NCI-H2227 (cell line): ENCODE data around the gene FBN1.

ENCODE experiments used
- DNase-seq: peaks from one replicate; lab custom pipeline; 2025; ENCODE audit not compliant: unreplicated experiment; lab: John Stamatoyannopoulos, UW

The FBN1 gene

GRCh38 chr15:48522123-48522522, 123.4 kb downstream of the FBN1 start:
- no peak for DNase-seq

- no peak for DNase-seq
These were observed 124.9 kb downstream of the FBN1 start for GRCh38 chr15:48520376-48521155.

DNA sequence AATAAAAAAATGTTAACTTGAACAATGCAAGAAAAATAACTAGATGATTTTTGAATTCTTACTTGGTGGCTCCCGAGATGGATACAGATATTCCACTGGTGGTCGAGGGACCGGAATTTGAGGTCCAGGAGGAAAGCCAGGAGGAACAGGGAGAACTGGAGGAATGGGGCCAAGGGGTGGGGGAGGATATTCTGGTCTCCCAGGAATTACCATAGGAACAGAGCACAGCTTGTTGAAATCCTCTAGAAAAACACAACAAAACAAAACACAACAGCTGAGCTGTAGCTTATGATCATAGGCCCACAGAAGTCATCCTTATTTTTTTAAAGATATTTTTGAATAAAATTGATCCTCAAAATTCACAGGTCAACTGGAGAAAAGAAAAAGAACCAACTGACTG, 129.4 kb downstream of the FBN1 start:
- DNase-seq, result no peak

DNA sequence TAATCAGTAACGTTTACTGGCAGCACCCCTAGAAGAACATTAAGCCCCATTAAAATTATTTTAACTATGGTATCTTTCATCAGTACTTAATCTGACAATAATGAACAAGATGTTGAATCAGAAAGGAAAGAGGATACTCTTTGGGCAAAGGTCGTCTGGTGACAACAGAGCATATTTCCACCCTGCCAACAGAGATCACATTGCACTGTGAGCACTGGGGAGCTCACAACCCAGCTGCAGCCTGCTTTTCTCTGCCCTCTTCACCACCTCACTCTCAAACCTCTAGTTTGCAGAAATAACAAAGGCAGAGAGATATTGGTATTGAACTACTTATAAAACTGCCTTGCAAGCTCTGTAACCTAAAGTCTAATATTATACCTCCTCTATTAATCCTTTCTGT, 130.0 kb downstream of the FBN1 start:
- DNase-seq, result no peak

GRCh38 chr15:48514103-48514816, 131.2 kb downstream of the FBN1 start:
- DNase-seq, result no peak

GRCh38 chr15:48510976-48511375, 134.5 kb downstream of the FBN1 start:
- DNase-seq, result no peak

- DNase-seq, result peak; percentile 27
These were observed 138.0 kb downstream of the FBN1 start for GRCh38 chr15:48507416-48508065.

DNA sequence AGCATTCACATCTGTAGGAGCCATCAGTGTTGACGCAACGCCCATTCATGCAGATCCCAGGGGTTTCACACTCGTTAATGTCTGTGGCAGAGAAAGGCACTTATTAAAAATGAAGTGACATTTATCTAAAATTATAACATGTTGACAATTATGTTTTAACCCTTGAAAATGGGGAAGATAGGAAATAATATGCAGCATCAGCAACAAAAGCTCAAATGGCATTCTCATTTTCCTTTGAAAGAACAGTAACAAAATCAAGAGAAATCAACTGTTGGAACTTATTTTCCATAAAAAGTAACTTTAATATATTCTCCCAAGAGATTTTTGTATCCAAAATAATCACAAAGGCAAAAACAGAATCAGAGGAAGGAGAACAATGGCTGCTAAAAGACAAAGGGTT, 140.4 kb downstream of the FBN1 start:
- DNase-seq, result no peak

DNA sequence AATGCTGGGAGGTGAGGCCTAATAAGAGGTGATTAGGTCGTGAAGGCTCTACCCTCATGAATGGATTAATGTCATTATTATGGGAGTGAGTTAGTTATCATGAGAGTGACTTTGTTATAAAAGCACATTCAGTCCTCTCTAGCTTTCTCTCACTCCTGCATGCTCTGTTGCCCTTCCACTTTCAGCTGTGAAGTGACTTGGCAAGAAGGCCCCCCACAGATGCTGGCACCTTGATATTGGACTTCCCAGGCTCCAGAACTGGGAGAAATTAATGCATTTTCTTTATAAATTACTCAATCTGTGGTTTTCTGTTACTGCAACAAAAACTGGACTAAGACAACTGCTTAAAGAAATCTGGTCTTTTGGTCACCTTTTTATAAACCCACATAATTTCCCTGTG, 144.3 kb downstream of the FBN1 start:
- DNase-seq, result no peak

DNA sequence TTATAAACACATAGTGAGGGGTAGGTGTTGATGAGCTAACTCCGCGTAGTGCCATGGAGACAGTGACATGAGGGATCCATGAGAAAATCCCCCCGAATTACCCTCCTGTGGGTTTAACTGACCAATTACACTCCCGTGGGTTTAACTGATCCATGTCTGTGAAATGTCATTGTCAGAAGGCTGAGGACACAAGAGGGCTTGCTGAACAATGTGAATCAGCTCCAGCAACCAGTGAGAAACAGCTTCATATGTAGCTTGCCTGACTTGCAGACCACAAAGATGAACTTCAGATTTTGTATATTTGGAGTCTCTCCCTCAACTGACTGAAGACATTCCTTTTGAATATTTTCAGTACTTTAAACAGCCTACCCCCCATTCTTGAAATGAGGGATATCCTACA, 144.9 kb downstream of the FBN1 start:
- no peak for DNase-seq

DNA sequence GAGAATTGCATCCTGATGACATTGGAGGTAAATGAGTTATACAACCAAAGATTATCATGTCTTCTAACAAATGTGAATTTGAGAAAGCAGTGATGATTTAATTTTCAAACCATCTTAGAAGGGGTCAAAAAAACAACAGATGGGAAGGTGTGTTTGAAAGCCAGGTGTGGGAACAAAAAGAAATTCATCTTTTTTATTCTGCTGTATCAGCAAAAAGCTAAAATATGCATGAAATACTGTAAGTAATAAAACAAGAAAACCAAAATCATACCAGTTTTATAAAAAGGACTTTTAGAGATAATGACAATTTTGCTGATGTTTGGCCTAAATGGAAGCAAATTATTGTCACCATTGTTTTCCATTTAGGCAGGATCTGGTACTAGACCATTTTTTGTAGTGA, 145.5 kb downstream of the FBN1 start:
- no peak for DNase-seq

GRCh38 chr15:48498828-48499227, 146.7 kb downstream of the FBN1 start:
- DNase-seq, result no peak

GRCh38 chr15:48494631-48495030, 150.9 kb downstream of the FBN1 start:
- no peak for DNase-seq

GRCh38 chr15:48493763-48494225, 151.7 kb downstream of the FBN1 start:
- no peak for DNase-seq

- DNase-seq, result no peak
These were observed 152.3 kb downstream of the FBN1 start for GRCh38 chr15:48493084-48493762.

DNA sequence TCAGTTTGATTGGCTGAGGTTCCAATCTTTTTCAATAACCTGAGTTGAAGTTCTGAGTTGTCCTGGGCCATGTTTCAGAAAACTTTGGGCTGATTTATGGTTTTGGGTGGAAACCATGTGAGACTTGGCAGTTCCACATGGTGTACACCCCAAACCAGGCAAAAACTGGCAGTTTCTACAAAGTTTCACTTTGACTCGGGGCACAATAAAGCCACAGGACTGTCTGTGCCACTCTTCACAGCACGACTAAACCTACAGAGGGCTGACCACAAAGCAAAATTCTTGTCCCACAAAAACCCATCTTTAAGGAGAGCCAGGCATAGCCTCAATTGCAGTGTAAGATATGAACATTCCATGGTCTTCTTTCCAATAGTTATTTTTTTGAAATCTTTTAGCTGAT, 159.3 kb downstream of the FBN1 start:
- DNase-seq, result no peak

DNA sequence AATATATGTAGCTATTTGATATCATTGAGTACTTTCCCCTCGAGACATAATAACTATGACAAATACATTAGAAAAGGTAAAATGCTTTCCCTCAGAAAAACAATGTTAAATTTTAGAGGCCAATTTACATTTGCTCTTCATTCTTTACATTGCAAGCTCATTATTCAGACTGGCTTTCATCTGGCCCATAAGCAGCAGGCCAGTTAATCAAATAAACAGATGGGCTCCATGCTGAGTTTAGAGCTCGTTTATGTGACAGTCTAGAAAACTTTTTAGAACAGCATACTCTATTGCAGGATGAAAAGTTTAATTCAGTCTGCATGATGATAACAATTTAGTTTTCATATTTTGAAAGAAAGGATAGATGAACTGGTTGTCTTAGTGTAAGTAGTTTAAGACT, 163.7 kb downstream of the FBN1 start:
- DNase-seq, result no peak

DNA sequence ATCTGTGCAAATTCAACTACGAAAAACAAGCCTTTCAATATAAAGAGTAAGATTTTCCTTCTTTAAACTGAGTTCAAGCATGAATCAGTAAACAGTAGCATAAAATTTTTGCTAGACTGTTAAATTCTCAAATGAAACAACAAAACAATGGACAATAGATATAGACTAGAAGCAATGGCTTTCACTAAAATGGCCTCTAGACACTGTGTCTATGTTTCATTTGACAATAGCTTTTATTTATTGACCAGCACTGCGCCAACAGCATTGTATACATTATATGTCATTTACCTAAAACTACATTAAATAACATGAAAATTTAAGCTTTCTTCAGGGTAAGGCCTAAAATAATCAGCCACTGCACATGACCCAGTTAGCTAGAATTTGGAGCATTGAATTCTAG, 165.8 kb downstream of the FBN1 start:
- no peak for DNase-seq

- DNase-seq, result no peak
These were observed 166.9 kb downstream of the FBN1 start for GRCh38 chr15:48478581-48478980.

GRCh38 chr15:48477795-48478360, 167.6 kb downstream of the FBN1 start:
- no peak for DNase-seq
